Psoas muscle (tissue), 8 donors: ENCODE measurements around the gene SLC26A8. TPM values are rescaled to one million over a fixed set of nuclear protein-coding genes. Genes with fewer than 3 reads are reported as not detected.
"Not testable (repeated sequence)": the region's sequence is repeated elsewhere in the genome, so short reads cannot be mapped to it uniquely, and the experiment has no call there.

Experiments
- ATAC-seq, 4 donors: fragments of 200-7000 bp; cut with Tn5 transposase; one replicate each; pipeline ENCODE4 v1.9.1; 2020; ENCODE audit warnings: moderate library complexity in 3 of 4, mild to moderate bottlenecking in 2 of 4
- DNase-seq, 2 donors: peaks; one replicate each; pipeline ENCODE4 v3.0.0-alpha.2; 2020
- H3K27ac ChIP-seq: fragments of 200-600 bp; one replicate; pipeline ENCODE4 v1.8.0; 2022
- H3K27me3 ChIP-seq, 3 donors: fragments of 200-600 bp in 1 of 3; one replicate each; pipeline versions ENCODE4 v1.6.1 to v1.8.0; 2013 to 2022; ENCODE audit warnings: low read length in 2 of 3, mild to moderate bottlenecking in 2 of 3, moderate library complexity in 1 of 3; ENCODE audit not compliant: insufficient read depth in 3 of 3
- H3K36me3 ChIP-seq, 2 donors: fragments of 200-600 bp in 1 of 2; one replicate each; pipeline versions ENCODE4 v1.6.1 to v1.8.0; 2013 to 2022; ENCODE audit warnings: low read depth in 1 of 2, mild to moderate bottlenecking in 1 of 2, moderate library complexity in 1 of 2; ENCODE audit not compliant: insufficient read depth in 1 of 2
- H3K4me1 ChIP-seq: fragments of 200-600 bp; one replicate; pipeline ENCODE4 v1.8.0; 2022
- H3K4me3 ChIP-seq: fragments of 200-600 bp; one replicate; pipeline ENCODE4 v1.8.0; 2022; ENCODE audit warnings: mild to moderate bottlenecking
- H3K9me3 ChIP-seq: fragments of 200-600 bp; one replicate; pipeline ENCODE4 v1.8.0; 2022
- CTCF ChIP-seq: fragments of 200-600 bp; IDR thresholded peaks from one replicate; pipeline ENCODE4 v1.8.0; 2022; ENCODE audit warnings: antibody characterized with exemption
- WGBS, 3 donors: extraction: QIAGEN DNeasy Blood & Tissue Kit; methylation state at CpG; one replicate each; pipeline versions ENCODE4 v1.1.6 to v1.1.7; 2013; 5-methylcytosine and 5-hydroxymethylcytosine counted together
- intact Hi-C, 2 donors: fragments of 100-400 bp; cut with DNase I; formaldehyde crosslinking; loops; one replicate each; pipeline versions ENCODE4 v1.11.0 to v1.14.2; 2022
- polyA plus RNA-seq, 3 donors: library from polyadenylated mRNA; stranded (reverse); fragments of 200-250 nt; gene quantifications; one replicate each; pipeline ENCODE4 v1.2.3, GENCODE V29; 2013
- total RNA-seq, 4 donors: library from RNA; stranded (reverse); fragmentation: NEBNext Ultra II Directional in 2 of 4; extraction: Animal tissue kit (Norgen Biotek cat#: 25700) in 2 of 4; gene quantifications; one replicate each; pipeline versions ENCODE4 v1.2.1 to v1.2.4, GENCODE V29; 2021 to 2023
- donor health status: healthy with polysubstance abuse.
- donor health status: DM: no; HTN: no; CAD: no; lungs with moderate emphysema.
- donor health status: Bipolar disorder and iron deficiency.
- donor health status: healthy.
- donor health status: DM: yes; HTN: yes; CAD: no.
- donor health status: DM: no; HTN: no; CAD: no.
- donor health status: DM: no; HTN: no; CAD: no.
- donor health status: DM: yes; HTN: yes; CAD: no.

Gene SLC26A8
- total and polyA plus RNA-seq, 7 donors: 0.04 to 0.15 TPM; not detected in 5

GRCh38 chr6:35984701-35985100, 39.7 kb downstream of the SLC26A8 start:
- no peaks in the 10 kb centered on the region for H3K27me3 ChIP-seq
- no peak overlapping the region for H3K27ac ChIP-seq
- H3K4me1 ChIP-seq: no peaks in the 10 kb centered on the region
- H3K9me3 ChIP-seq: no peaks in the 10 kb centered on the region
- TF ChIP-seq CTCF: no peak
- no peaks in the 10 kb centered on the region for H3K36me3 ChIP-seq
- DNase-seq (no peak), ATAC-seq (no peak)
- intact Hi-C loops: no loop called here
- no peak overlapping the region for H3K4me3 ChIP-seq
- WGBS, 3 donors: 48 to 60% (median 53%) methylated on average over 4 of the region's 4 CpGs

GRCh38 chr6:35980991-35981645, 43.3 kb downstream of the SLC26A8 start:
- Histone ChIP-seq H3K9me3 (no peaks in the 10 kb centered on the region), H3K27ac (no peak overlapping the region), H3K36me3 (no peaks in the 10 kb centered on the region), H3K27me3 (no peaks in the 10 kb centered on the region), H3K4me1 (no peaks in the 10 kb centered on the region), H3K4me3 (no peak overlapping the region)
- intact Hi-C loops: no loop called here
- whole genome bisulfite sequencing, 3 donors: 83 to 86% (median 84%) methylated on average over 6 of the region's 6 CpGs
- DNase-seq (no peak), ATAC-seq (no peak)
- no peak for TF ChIP-seq CTCF

- DNase-seq, H3K4me3 ChIP-seq, ATAC-seq, H3K4me1 ChIP-seq, intact Hi-C loops, H3K9me3 ChIP-seq, H3K27ac ChIP-seq, H3K27me3 ChIP-seq, H3K36me3 ChIP-seq: not testable (repeated sequence)
- 96 to 100% (median 97%) methylated on average over 1 of the region's 1 CpG for WGBS, 3 donors
Observed at GRCh38 chr6:35980126-35980525, 44.3 kb downstream of the SLC26A8 start.

- no peaks in the 10 kb centered on the region for H3K27me3 ChIP-seq
- 52 to 77% (median 60%) methylated on average over 4 of the region's 4 CpGs for WGBS, 3 donors
- ATAC-seq: no peak
- no peak for DNase-seq
- no peaks in the 10 kb centered on the region for H3K4me1 ChIP-seq
- H3K9me3 ChIP-seq: no peaks in the 10 kb centered on the region
- TF ChIP-seq CTCF: no peak
- intact Hi-C loops: no loop called here
- H3K36me3 ChIP-seq: no peaks in the 10 kb centered on the region
- no peak overlapping the region for H3K4me3 ChIP-seq
- H3K27ac ChIP-seq: no peak overlapping the region
Observed at GRCh38 chr6:35977308-35977707, 47.1 kb downstream of the SLC26A8 start.

GRCh38 chr6:35973670-35974222, 50.7 kb downstream of the SLC26A8 start:
- Histone ChIP-seq H3K4me3 (no peak overlapping the region), H3K9me3 (no peaks in the 10 kb centered on the region), H3K27ac (no peak overlapping the region), H3K27me3 (no peaks in the 10 kb centered on the region), H3K36me3 (no peaks in the 10 kb centered on the region), H3K4me1 (no peaks in the 10 kb centered on the region)
- intact Hi-C loops: no loop called here
- ATAC-seq (no peak), DNase-seq (no peak)
- WGBS, 3 donors: 60 to 79% (median 65%) methylated on average over 9 of the region's 9 CpGs
- no peak for TF ChIP-seq CTCF
